Esophagus (tissue), 2 donors: Measurements from ENCODE around the gene TMEM126A. TPM values are rescaled to one million over a fixed set of nuclear protein-coding genes. Genes with fewer than 3 reads are reported as not detected.
"Not testable (repeated sequence)": the region's sequence is repeated elsewhere in the genome, so short reads cannot be mapped to it uniquely, and the experiment has no call there.

Experiments used
- H3K27ac ChIP-seq, 2 donors: one replicate each; pipeline ENCODE4 v1.5.1; 2013; ENCODE audit warnings: low read depth in 2 of 2, mild to moderate bottlenecking in 2 of 2, inconsistent platforms in 1 of 2, low read length in 1 of 2, moderate library complexity in 1 of 2
- H3K27me3 ChIP-seq, 2 donors: one replicate each; pipeline ENCODE4 v1.6.1; 2013; ENCODE audit warnings: low read length in 2 of 2, control low read depth in 1 of 2, mild to moderate bottlenecking in 1 of 2; ENCODE audit not compliant: insufficient read depth in 2 of 2, control insufficient read depth in 1 of 2
- H3K36me3 ChIP-seq, 2 donors: one replicate each; pipeline ENCODE4 v1.6.1; 2013; ENCODE audit warnings: low read length in 1 of 2; ENCODE audit not compliant: control insufficient read depth in 2 of 2, insufficient read depth in 2 of 2
- H3K4me1 ChIP-seq, 2 donors: one replicate each; pipeline ENCODE4 v1.6.1; 2013; ENCODE audit warnings: low read length in 1 of 2; ENCODE audit not compliant: control insufficient read depth in 2 of 2, insufficient read depth in 2 of 2
- H3K4me3 ChIP-seq, 2 donors: one replicate each; pipeline ENCODE4 v1.5.1; 2013; ENCODE audit warnings: low read length in 2 of 2, mild to moderate bottlenecking in 2 of 2, low read depth in 1 of 2, moderate library complexity in 1 of 2
- H3K9me3 ChIP-seq, 2 donors: one replicate each; pipeline ENCODE4 v1.6.1; 2013; ENCODE audit warnings: mild to moderate bottlenecking in 2 of 2, low read depth in 1 of 2, low read length in 1 of 2, moderate library complexity in 1 of 2; ENCODE audit not compliant: control insufficient read depth in 2 of 2, insufficient read depth in 1 of 2
- WGBS, 2 donors: extraction: QIAGEN DNeasy Blood & Tissue Kit; methylation state at CpG; one replicate each; pipeline ENCODE4 v1.1.7; 2013; 5-methylcytosine and 5-hydroxymethylcytosine counted together
- polyA plus RNA-seq, 2 donors: library from polyadenylated mRNA; stranded (reverse); fragments of 200-250 nt; gene quantifications; one replicate each; pipeline ENCODE4 v1.2.3, GENCODE V29; 2013
- donor health status: healthy with polysubstance abuse.
- donor health status: Bipolar disorder and iron deficiency.

Gene TMEM126A
- 10 to 100 TPM; 33.3 to 45.6 TPM for polyA plus RNA-seq

GRCh38 chr11:85647604-85648299 lies at the start of gene TMEM126A:
Gene TMEM126A (plus strand): TSS chr11:85647967. CDS start chr11:85650256, 2,289 bp downstream.
- peak within 1 kb of the TSS; percentile 64 to 71 for H3K4me3 ChIP-seq
- peak within 1 kb of the TSS; percentile 70 to 94 for H3K27ac ChIP-seq
- H3K27me3 ChIP-seq: peaks cover 0 to 4% of the 10 kb centered on the region in 2 donors
- no peaks in the 10 kb centered on the region for H3K4me1 ChIP-seq
- no peaks in the 10 kb centered on the region for H3K36me3 ChIP-seq
- H3K9me3 ChIP-seq: no peaks in the 10 kb centered on the region
- WGBS, 2 donors: 0 to 1% methylated on average over 33 of the region's 33 CpGs

GRCh38 chr11:85599083-85599482 lies 48.7 kb upstream of the TMEM126A start:
- H3K27ac ChIP-seq: no peak overlapping the region
- no peaks in the 10 kb centered on the region for H3K27me3 ChIP-seq
- H3K4me1 ChIP-seq: no peaks in the 10 kb centered on the region
- WGBS, 2 donors: 69 to 72% methylated on average over 5 of the region's 5 CpGs
- H3K36me3 ChIP-seq: no peaks in the 10 kb centered on the region
- H3K4me3 ChIP-seq: no peak overlapping the region
- H3K9me3 ChIP-seq: no peaks in the 10 kb centered on the region

GRCh38 chr11:85602526-85603213 lies 45.1 kb upstream of the TMEM126A start:
- Histone ChIP-seq H3K4me3 (no peak overlapping the region), H3K9me3 (no peaks in the 10 kb centered on the region), H3K27me3 (no peaks in the 10 kb centered on the region), H3K36me3 (no peaks in the 10 kb centered on the region), H3K27ac (no peak overlapping the region), H3K4me1 (no peaks in the 10 kb centered on the region)
- 98 to 99% methylated on average over 2 of the region's 2 CpGs for WGBS, 2 donors

- H3K27ac ChIP-seq: no peak overlapping the region
- no peak overlapping the region for H3K4me3 ChIP-seq
- no peaks in the 10 kb centered on the region for H3K9me3 ChIP-seq
- H3K27me3 ChIP-seq: no peaks in the 10 kb centered on the region
- H3K36me3 ChIP-seq: no peaks in the 10 kb centered on the region
- no peaks in the 10 kb centered on the region for H3K4me1 ChIP-seq
- 85 to 88% methylated on average over 4 of the region's 4 CpGs for WGBS, 2 donors
Measured at GRCh38 chr11:85603220-85603619, 44.5 kb upstream of the TMEM126A start.

- not testable (repeated sequence) for H3K36me3 ChIP-seq, H3K9me3 ChIP-seq, H3K27ac ChIP-seq, H3K4me1 ChIP-seq, H3K4me3 ChIP-seq, H3K27me3 ChIP-seq
- 93 to 98% methylated on average over 3 of the region's 3 CpGs for WGBS, 2 donors
Measured at GRCh38 chr11:85606237-85606636, 41.5 kb upstream of the TMEM126A start.

GRCh38 chr11:85608621-85609020 lies 39.1 kb upstream of the TMEM126A start:
- H3K9me3 ChIP-seq, H3K4me1 ChIP-seq, H3K36me3 ChIP-seq, H3K4me3 ChIP-seq, H3K27me3 ChIP-seq, H3K27ac ChIP-seq: not testable (repeated sequence)

- H3K27ac ChIP-seq, H3K4me3 ChIP-seq, H3K27me3 ChIP-seq, H3K36me3 ChIP-seq, H3K4me1 ChIP-seq, H3K9me3 ChIP-seq: not testable (repeated sequence)
- 83 to 87% methylated on average over 2 of the region's 2 CpGs for WGBS, 2 donors
Measured at GRCh38 chr11:85609286-85609685, 38.5 kb upstream of the TMEM126A start.

GRCh38 chr11:85611643-85612042 lies 36.1 kb upstream of the TMEM126A start:
- H3K36me3 ChIP-seq, H3K4me1 ChIP-seq, H3K27me3 ChIP-seq, H3K9me3 ChIP-seq, H3K27ac ChIP-seq, H3K4me3 ChIP-seq: not testable (repeated sequence)
- 83 to 84% methylated on average over 2 of the region's 2 CpGs for WGBS, 2 donors

- H3K36me3 ChIP-seq: no peaks in the 10 kb centered on the region
Measured at GRCh38 chr11:85619499-85619898, 28.3 kb upstream of the TMEM126A start.

GRCh38 chr11:85620256-85620655 lies 27.5 kb upstream of the TMEM126A start:
- 77 to 89% methylated on average over 3 of the region's 3 CpGs for WGBS, 2 donors
- Histone ChIP-seq H3K27ac (no peak overlapping the region), H3K36me3 (no peaks in the 10 kb centered on the region), H3K9me3 (no peaks in the 10 kb centered on the region), H3K4me1 (no peaks in the 10 kb centered on the region), H3K27me3 (no peaks in the 10 kb centered on the region), H3K4me3 (no peak overlapping the region)

More at GRCh38 chr11:85619499-85619898, 28.3 kb upstream of the TMEM126A start:
- no peak overlapping the region for H3K27ac ChIP-seq
- no peaks in the 10 kb centered on the region for H3K9me3 ChIP-seq
- no peak overlapping the region for H3K4me3 ChIP-seq
- no peaks in the 10 kb centered on the region for H3K27me3 ChIP-seq
- WGBS, 2 donors: 83 to 89% methylated on average over 6 of the region's 6 CpGs
- no peaks in the 10 kb centered on the region for H3K4me1 ChIP-seq
